Medulla oblongata (tissue), 1 donor: ENCODE data around the gene OSBPL6.
"Not testable (repeated sequence)": the region's sequence is repeated elsewhere in the genome, so short reads cannot be mapped to it uniquely, and the experiment has no call there.

Experiments
- DNase-seq: peaks from one replicate; pipeline ENCODE4 v3.0.0-alpha.2; 2015; ENCODE audit errors: extremely low spot score

Gene OSBPL6

GRCh38 chr2:178350051-178350450 lies 155.7 kb downstream of the OSBPL6 start:
- DNase-seq: no peak

GRCh38 chr2:178357704-178358103 lies 163.4 kb downstream of the OSBPL6 start:
- DNase-seq: not testable (repeated sequence)

GRCh38 chr2:178359192-178359912 lies 165.0 kb downstream of the OSBPL6 start:
- DNase-seq: no peak

GRCh38 chr2:178361588-178361987 lies 167.3 kb downstream of the OSBPL6 start:
- DNase-seq: no peak

- no peak for DNase-seq
These were observed 168.9 kb downstream of the OSBPL6 start for GRCh38 chr2:178363252-178363651.

GRCh38 chr2:178365116-178365515 lies 170.8 kb downstream of the OSBPL6 start:
- DNase-seq: no peak

- no peak for DNase-seq
These were observed 172.1 kb downstream of the OSBPL6 start for GRCh38 chr2:178366412-178366811.

- no peak for DNase-seq
These were observed 173.0 kb downstream of the OSBPL6 start for GRCh38 chr2:178367344-178367743.

GRCh38 chr2:178374865-178375264 lies 180.6 kb downstream of the OSBPL6 start:
- DNase-seq: no peak

- no peak for DNase-seq
These were observed 182.7 kb downstream of the OSBPL6 start for GRCh38 chr2:178377046-178377445.

GRCh38 chr2:178379162-178380004 lies 185.1 kb downstream of the OSBPL6 start:
- no peak for DNase-seq

- no peak for DNase-seq
These were observed 186.5 kb downstream of the OSBPL6 start for GRCh38 chr2:178380763-178381162.

GRCh38 chr2:178383718-178384117 lies 189.4 kb downstream of the OSBPL6 start:
- no peak for DNase-seq

GRCh38 chr2:178385595-178386148 lies 191.4 kb downstream of the OSBPL6 start:
- no peak for DNase-seq

- DNase-seq: no peak
These were observed 192.8 kb downstream of the OSBPL6 start for GRCh38 chr2:178386986-178387597.

GRCh38 chr2:178388287-178388686 lies 194.0 kb downstream of the OSBPL6 start:
- no peak for DNase-seq

- no peak for DNase-seq
These were observed 197.4 kb downstream of the OSBPL6 start for GRCh38 chr2:178391701-178392100.

GRCh38 chr2:178392215-178392614 lies 197.9 kb downstream of the OSBPL6 start:
- no peak for DNase-seq

- DNase-seq: no peak
These were observed 200.5 kb downstream of the OSBPL6 start for GRCh38 chr2:178394859-178395258.

- no peak for DNase-seq
These were observed 201.0 kb downstream of the OSBPL6 start for GRCh38 chr2:178395295-178395694.

GRCh38 chr2:178395941-178396570 lies 201.7 kb downstream of the OSBPL6 start:
- DNase-seq: no peak
